HL-60 (cell line): ENCODE measurements around the gene GLIS1.

Experiments used
- GABPA ChIP-seq: IDR thresholded peaks from 2 replicates; pipeline ENCODE4 v1.6.1; 2012; ENCODE audit warnings: low read depth
- POLR2AphosphoS5 ChIP-seq: IDR thresholded peaks from 2 replicates; pipeline ENCODE4 v1.6.1; 2012; ENCODE audit warnings: low read depth
- REST ChIP-seq: IDR thresholded peaks from 2 replicates; pipeline ENCODE4 v1.6.1; 2012; ENCODE audit warnings: low read depth; ENCODE audit not compliant: insufficient replicate concordance
- SPI1 ChIP-seq: IDR thresholded peaks from 2 replicates; pipeline ENCODE4 v1.6.1; 2012; ENCODE audit warnings: low read depth, mild to moderate bottlenecking, borderline replicate concordance
- TF ChIP-seq, protein P1 (sequence below): IDR thresholded peaks from one replicate; pipeline ENCODE4 v1.5.1; 2011; ENCODE audit warnings: low read length, control low read depth, inconsistent platforms; ENCODE audit not compliant: insufficient read depth

- TF ChIP-seq, protein P1, sequence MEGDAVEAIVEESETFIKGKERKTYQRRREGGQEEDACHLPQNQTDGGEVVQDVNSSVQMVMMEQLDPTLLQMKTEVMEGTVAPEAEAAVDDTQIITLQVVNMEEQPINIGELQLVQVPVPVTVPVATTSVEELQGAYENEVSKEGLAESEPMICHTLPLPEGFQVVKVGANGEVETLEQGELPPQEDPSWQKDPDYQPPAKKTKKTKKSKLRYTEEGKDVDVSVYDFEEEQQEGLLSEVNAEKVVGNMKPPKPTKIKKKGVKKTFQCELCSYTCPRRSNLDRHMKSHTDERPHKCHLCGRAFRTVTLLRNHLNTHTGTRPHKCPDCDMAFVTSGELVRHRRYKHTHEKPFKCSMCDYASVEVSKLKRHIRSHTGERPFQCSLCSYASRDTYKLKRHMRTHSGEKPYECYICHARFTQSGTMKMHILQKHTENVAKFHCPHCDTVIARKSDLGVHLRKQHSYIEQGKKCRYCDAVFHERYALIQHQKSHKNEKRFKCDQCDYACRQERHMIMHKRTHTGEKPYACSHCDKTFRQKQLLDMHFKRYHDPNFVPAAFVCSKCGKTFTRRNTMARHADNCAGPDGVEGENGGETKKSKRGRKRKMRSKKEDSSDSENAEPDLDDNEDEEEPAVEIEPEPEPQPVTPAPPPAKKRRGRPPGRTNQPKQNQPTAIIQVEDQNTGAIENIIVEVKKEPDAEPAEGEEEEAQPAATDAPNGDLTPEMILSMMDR = no peak
- TF ChIP-seq POLR2AphosphoS5 = no peak
- TF ChIP-seq GABPA = no peak
- TF ChIP-seq REST = no peak
- TF ChIP-seq SPI1 = no peak
These were observed 85.3 kb downstream of the GLIS1 start for GRCh38 chr1:53653631-53654030.
